Activated CD8-positive, alpha-beta T cell treated with anti-CD3 and anti-CD28 coated beads for 36 hours (primary cell): ENCODE measurements around the gene BEST4. TPM values are rescaled to one million over a fixed set of nuclear protein-coding genes. Genes with fewer than 3 reads are reported as not detected.

Experiments
- ATAC-seq: fragments of 200-7000 bp; cut with Tn5 transposase; one replicate; pipeline ENCODE4 v1.10.0; 2021; ENCODE audit warnings: mild to moderate bottlenecking, moderate library complexity
- CTCF ChIA-PET: fragments of 350-600 bp; sonication (Branson Sonifier 250); formaldehyde crosslinking; loops from one replicate; lab custom pipeline; 2021; ENCODE audit warnings: antibody characterized with exemption; lab: Charles Lee
- POLR2A ChIA-PET: fragments of 350-600 bp; sonication (Branson Sonifier 250); formaldehyde crosslinking; loops from one replicate; lab custom pipeline; 2021; ENCODE audit warnings: antibody characterized with exemption; lab: Charles Lee
- DNase-seq: peaks from one replicate; pipeline ENCODE4 v3.0.0-alpha.2; 2020
- H3K27ac Mint-ChIP-seq: one replicate; pipeline ENCODE4 v1.8.0; 2021; ENCODE audit warnings: mild to moderate bottlenecking, mixed read lengths
- H3K27me3 Mint-ChIP-seq: one replicate; pipeline ENCODE4 v1.8.0; 2021; ENCODE audit warnings: mixed read lengths
- H3K36me3 Mint-ChIP-seq: one replicate; pipeline ENCODE4 v1.8.0; 2021; ENCODE audit warnings: low read depth, mixed read lengths
- H3K4me1 Mint-ChIP-seq: one replicate; pipeline ENCODE4 v1.8.0; 2021; ENCODE audit warnings: low read depth, mixed read lengths
- H3K4me3 Mint-ChIP-seq: one replicate; pipeline ENCODE4 v1.8.0; 2021; ENCODE audit warnings: mild to moderate bottlenecking, moderate library complexity, mixed read lengths
- H3K9me3 Mint-ChIP-seq: one replicate; pipeline ENCODE4 v1.8.0; 2021; ENCODE audit warnings: mixed read lengths
- CTCF ChIP-seq: fragments of 200-600 bp; IDR thresholded peaks from one replicate; pipeline ENCODE4 v1.8.0; 2022; ENCODE audit warnings: antibody characterized with exemption, mild to moderate bottlenecking
- intact Hi-C: fragments of 100-400 bp; cut with micrococcal nuclease; formaldehyde crosslinking; loops from one replicate; pipeline ENCODE4 v1.10.0; 2022
- total RNA-seq, 2 experiments: library from RNA; stranded (reverse); gene quantifications; one replicate each; pipeline ENCODE4 v1.2.3, GENCODE V29; 2021

Gene BEST4
- total RNA-seq, 2 experiments from 2014 or later = 0.87 to 1.0 TPM

GRCh38 chr1:44803062-44803311, 15.0 kb upstream of the BEST4 start:
- no peak for TF ChIP-seq CTCF
- peaks cover 54% of the 10 kb centered on the region for H3K36me3 Mint-ChIP-seq
- CTCF ChIA-PET = interaction anchor here (0.5 to 1.1 kb wide), 2 partner anchors 16 to 71 kb away, joined by 3 read pairs; no protein-coding TSS in a partner anchor
- peaks cover 60% of the 10 kb centered on the region for H3K4me1 Mint-ChIP-seq
- intact Hi-C loops = loop anchor here (10.0 kb wide), 1 partner anchor 502 kb away; no protein-coding TSS in a partner anchor
- peak overlapping the region; percentile 84 for H3K4me3 Mint-ChIP-seq
- H3K9me3 Mint-ChIP-seq = no peaks in the 10 kb centered on the region
- peak overlapping the region; percentile 87 for H3K27ac Mint-ChIP-seq
- ATAC-seq = no peak
- POLR2A ChIA-PET = interaction anchor here (1.1 to 8.3 kb wide), 6 partner anchors 9 to 80 kb away, joined by 4 to 130 read pairs (median 36); partner anchors contain the start of genes RNU5D-1 and RPS8
- no peaks in the 10 kb centered on the region for H3K27me3 Mint-ChIP-seq
- DNase-seq = no peak

GRCh38 chr1:44802306-44803061, 14.5 kb upstream of the BEST4 start:
- DNase-seq = peak; percentile 42
- intact Hi-C loops = loop anchor here (10.0 kb wide), 1 partner anchor 502 kb away; no protein-coding TSS in a partner anchor
- ATAC-seq = no peak
- Mint-ChIP-seq H3K27me3 (no peaks in the 10 kb centered on the region), H3K27ac (peak overlapping the region; percentile 87), H3K9me3 (no peaks in the 10 kb centered on the region), H3K36me3 (peaks cover 54% of the 10 kb centered on the region), H3K4me3 (peak overlapping the region; percentile 84), H3K4me1 (peaks cover 55% of the 10 kb centered on the region)
- TF ChIP-seq CTCF = no peak
- ChIA-PET POLR2A (interaction anchor here (1.1 to 8.3 kb wide), 6 partner anchors 10 to 79 kb away, joined by 4 to 130 read pairs (median 36); partner anchors contain the start of genes RNU5D-1 and RPS8), CTCF (interaction anchor here (0.5 to 1.1 kb wide), 2 partner anchors 16 to 71 kb away, joined by 3 read pairs; no protein-coding TSS in a partner anchor)

GRCh38 chr1:44801491-44802305, 13.7 kb upstream of the BEST4 start:
- peaks cover 49% of the 10 kb centered on the region for H3K36me3 Mint-ChIP-seq
- H3K27ac Mint-ChIP-seq = peak overlapping the region; percentile 87
- CTCF ChIA-PET = interaction anchor here (1.6 to 3.4 kb wide), 5 partner anchors 11 to 54 kb away, joined by 4 to 15 read pairs (median 12); partner anchors contain the start of gene BEST4
- H3K9me3 Mint-ChIP-seq = no peaks in the 10 kb centered on the region
- no peak for TF ChIP-seq CTCF
- POLR2A ChIA-PET = interaction anchor here (1.1 to 8.3 kb wide), 12 partner anchors 7 to 78 kb away, joined by 4 to 130 read pairs (median 30); partner anchors contain the start of genes BEST4, BTBD19, DYNLT4 and RNU5D-1
- DNase-seq (peak; percentile 56), ATAC-seq (peak; percentile 3)
- peaks cover 47% of the 10 kb centered on the region for H3K4me1 Mint-ChIP-seq
- peak overlapping the region; percentile 84 for H3K4me3 Mint-ChIP-seq
- intact Hi-C loops = loop anchor here (10.0 kb wide), 1 partner anchor 503 kb away; no protein-coding TSS in a partner anchor
- no peaks in the 10 kb centered on the region for H3K27me3 Mint-ChIP-seq

- peaks cover 35% of the 10 kb centered on the region for H3K4me1 Mint-ChIP-seq
- intact Hi-C loops = loop anchor here (10.0 kb wide), 1 partner anchor 505 kb away; no protein-coding TSS in a partner anchor
- peak; percentile 76 for TF ChIP-seq CTCF
- ATAC-seq = peak; percentile 90
- DNase-seq = peak; percentile 99
- ChIA-PET CTCF (interaction anchor here (0.7 to 4.6 kb wide), 18 partner anchors 10 to 167 kb away, joined by 3 to 51 read pairs (median 4); partner anchors contain the start of genes BEST4, BTBD19 and RNU5D-1), POLR2A (interaction anchor here (1.0 to 8.3 kb wide), 11 partner anchors 9 to 505 kb away, joined by 3 to 130 read pairs (median 32); partner anchors contain the start of genes BEST4, BTBD19, DYNLT4 and RNU5D-1)
- H3K27me3 Mint-ChIP-seq = no peaks in the 10 kb centered on the region
- H3K4me3 Mint-ChIP-seq = peak within 1 kb of the TSS; percentile 84
- no peaks in the 10 kb centered on the region for H3K9me3 Mint-ChIP-seq
- peaks cover 38% of the 10 kb centered on the region for H3K36me3 Mint-ChIP-seq
- peak within 1 kb of the TSS; percentile 100 for H3K27ac Mint-ChIP-seq
Measured at GRCh38 chr1:44799770-44800584, 12.0 kb upstream of the BEST4 start, which contains the start of gene PLK3. TSS of gene PLK3 (plus strand) at chr1:44800377. CDS start at chr1:44800464, 87 bp downstream.
